Mesothelial cell of epicardium (in vitro differentiated cells): ENCODE measurements around the gene SAMSN1. TPM values are rescaled to one million over a fixed set of nuclear protein-coding genes. Genes with fewer than 3 reads are reported as not detected.

Source experiments
- DNase-seq, 2 experiments: peaks; one replicate each; pipeline ENCODE4 v3.0.0; 2021; ENCODE audit warnings: low spot score in 2 of 2; ENCODE audit not compliant: unreplicated experiment in 2 of 2
- H3K27ac Mint-ChIP-seq: 2 replicates; pipeline ENCODE4 v1.8.0; 2021; ENCODE audit warnings: mixed read lengths
- H3K27me3 Mint-ChIP-seq: 2 replicates; pipeline ENCODE4 v1.8.0; 2021; ENCODE audit warnings: low read depth, mixed read lengths
- H3K36me3 Mint-ChIP-seq: 2 replicates; pipeline ENCODE4 v1.8.0; 2021; ENCODE audit warnings: mixed read lengths
- H3K4me1 Mint-ChIP-seq: 2 replicates; pipeline ENCODE4 v1.8.0; 2021; ENCODE audit warnings: mixed read lengths
- H3K4me3 Mint-ChIP-seq: 2 replicates; pipeline ENCODE4 v1.8.0; 2021; ENCODE audit warnings: mild to moderate bottlenecking, moderate library complexity, mixed read lengths
- H3K9me3 Mint-ChIP-seq: 2 replicates; pipeline ENCODE4 v1.8.0; 2021; ENCODE audit warnings: mixed read lengths
- CTCF ChIP-seq: fragments of 200-600 bp; sonication (generic); IDR thresholded peaks from one replicate; pipeline ENCODE4 v1.5.0; 2021; ENCODE audit warnings: antibody characterized with exemption; ENCODE audit not compliant: unreplicated experiment
- total RNA-seq: library from RNA; stranded (reverse); gene quantifications from 3 replicates; pipeline ENCODE4 v1.2.1, GENCODE V29; 2021

SAMSN1 gene
- total RNA-seq, 1 donor from 2014 or later = 0.36 TPM

GRCh38 chr21:14533499-14534428, 12.4 kb downstream of the SAMSN1 start:
- Mint-ChIP-seq H3K4me1 (peaks cover 8% of the 10 kb centered on the region), H3K27me3 (no peaks in the 10 kb centered on the region), H3K4me3 (no peak overlapping the region), H3K9me3 (peaks cover 21% of the 10 kb centered on the region), H3K27ac (no peak overlapping the region), H3K36me3 (no peaks in the 10 kb centered on the region)
- no peak for TF ChIP-seq CTCF
- DNase-seq = no peak

- H3K4me3 Mint-ChIP-seq = no peak overlapping the region
- H3K4me1 Mint-ChIP-seq = peaks cover 8% of the 10 kb centered on the region
- H3K36me3 Mint-ChIP-seq = no peaks in the 10 kb centered on the region
- no peak for DNase-seq
- H3K27me3 Mint-ChIP-seq = no peaks in the 10 kb centered on the region
- H3K9me3 Mint-ChIP-seq = peaks cover 15% of the 10 kb centered on the region
- H3K27ac Mint-ChIP-seq = no peak overlapping the region
- no peak for TF ChIP-seq CTCF
These were observed 14.3 kb downstream of the SAMSN1 start for GRCh38 chr21:14531757-14532316.

- no peaks in the 10 kb centered on the region for H3K27me3 Mint-ChIP-seq
- TF ChIP-seq CTCF = no peak
- no peak overlapping the region for H3K4me3 Mint-ChIP-seq
- no peak overlapping the region for H3K27ac Mint-ChIP-seq
- peaks cover 12% of the 10 kb centered on the region for H3K9me3 Mint-ChIP-seq
- H3K4me1 Mint-ChIP-seq = peaks cover 8% of the 10 kb centered on the region
- H3K36me3 Mint-ChIP-seq = no peaks in the 10 kb centered on the region
- DNase-seq = no peak
These were observed 15.5 kb downstream of the SAMSN1 start for GRCh38 chr21:14530592-14530991.

GRCh38 chr21:14528815-14529214, 17.3 kb downstream of the SAMSN1 start:
- no peak for DNase-seq
- peaks cover 8% of the 10 kb centered on the region for H3K4me1 Mint-ChIP-seq
- TF ChIP-seq CTCF = no peak
- no peak overlapping the region for H3K4me3 Mint-ChIP-seq
- no peak overlapping the region for H3K27ac Mint-ChIP-seq
- no peaks in the 10 kb centered on the region for H3K27me3 Mint-ChIP-seq
- no peaks in the 10 kb centered on the region for H3K9me3 Mint-ChIP-seq
- H3K36me3 Mint-ChIP-seq = no peaks in the 10 kb centered on the region

GRCh38 chr21:14527696-14528652, 18.1 kb downstream of the SAMSN1 start:
- TF ChIP-seq CTCF = no peak
- Mint-ChIP-seq H3K27ac (no peak overlapping the region), H3K9me3 (no peaks in the 10 kb centered on the region), H3K36me3 (no peaks in the 10 kb centered on the region), H3K4me3 (no peak overlapping the region), H3K27me3 (peaks cover 2% of the 10 kb centered on the region), H3K4me1 (peaks cover 8% of the 10 kb centered on the region)
- DNase-seq = no peak
